C4-2B (cell line): ENCODE results near the gene HSD3B1.

Experiments
- H3K27ac ChIP-seq: fragments of 450-650 bp; 2 replicates; pipeline ENCODE4 v1.5.1; 2017
- ZFX ChIP-seq: fragments of 450-650 bp; IDR thresholded peaks from 2 replicates; pipeline ENCODE4 v1.6.1; 2017
- TF ChIP-seq, protein P1 (sequence below): fragments of 450-650 bp; conservative IDR thresholded peaks from 2 replicates; pipeline ENCODE4 v1.5.1; 2017; ENCODE audit warnings: mild to moderate bottlenecking

Gene HSD3B1

DNA sequence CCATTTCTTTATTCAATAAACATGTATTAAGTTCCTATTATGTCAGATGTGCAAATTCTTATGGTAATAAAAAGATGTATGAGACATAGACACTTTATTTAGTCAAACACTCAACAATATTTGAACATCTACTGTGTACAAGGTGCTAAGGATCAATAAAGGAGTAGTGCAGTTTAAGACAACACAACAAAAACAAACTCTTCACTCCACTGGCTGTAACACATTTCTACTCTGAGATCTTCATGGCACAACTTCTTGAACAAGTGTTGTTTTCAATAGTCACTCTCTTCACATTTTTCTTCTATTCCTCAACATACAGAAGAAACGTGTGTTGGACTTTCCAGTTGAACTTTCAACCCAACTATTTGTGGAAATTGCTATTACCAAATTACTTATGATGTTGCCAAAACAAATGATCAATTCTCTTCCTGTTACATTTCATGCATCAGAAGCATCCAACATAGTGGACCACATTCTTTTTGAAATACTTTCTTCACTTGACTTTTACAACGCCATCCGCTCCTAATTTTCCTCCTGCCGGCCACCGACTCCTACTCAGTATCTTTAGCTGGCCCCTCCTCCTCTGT lies 25.4 kb downstream of the HSD3B1 start:
- H3K27ac ChIP-seq, result no peak overlapping the region
- TF ChIP-seq, protein P1, sequence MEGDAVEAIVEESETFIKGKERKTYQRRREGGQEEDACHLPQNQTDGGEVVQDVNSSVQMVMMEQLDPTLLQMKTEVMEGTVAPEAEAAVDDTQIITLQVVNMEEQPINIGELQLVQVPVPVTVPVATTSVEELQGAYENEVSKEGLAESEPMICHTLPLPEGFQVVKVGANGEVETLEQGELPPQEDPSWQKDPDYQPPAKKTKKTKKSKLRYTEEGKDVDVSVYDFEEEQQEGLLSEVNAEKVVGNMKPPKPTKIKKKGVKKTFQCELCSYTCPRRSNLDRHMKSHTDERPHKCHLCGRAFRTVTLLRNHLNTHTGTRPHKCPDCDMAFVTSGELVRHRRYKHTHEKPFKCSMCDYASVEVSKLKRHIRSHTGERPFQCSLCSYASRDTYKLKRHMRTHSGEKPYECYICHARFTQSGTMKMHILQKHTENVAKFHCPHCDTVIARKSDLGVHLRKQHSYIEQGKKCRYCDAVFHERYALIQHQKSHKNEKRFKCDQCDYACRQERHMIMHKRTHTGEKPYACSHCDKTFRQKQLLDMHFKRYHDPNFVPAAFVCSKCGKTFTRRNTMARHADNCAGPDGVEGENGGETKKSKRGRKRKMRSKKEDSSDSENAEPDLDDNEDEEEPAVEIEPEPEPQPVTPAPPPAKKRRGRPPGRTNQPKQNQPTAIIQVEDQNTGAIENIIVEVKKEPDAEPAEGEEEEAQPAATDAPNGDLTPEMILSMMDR, result no peak
- TF ChIP-seq ZFX, result no peak

DNA sequence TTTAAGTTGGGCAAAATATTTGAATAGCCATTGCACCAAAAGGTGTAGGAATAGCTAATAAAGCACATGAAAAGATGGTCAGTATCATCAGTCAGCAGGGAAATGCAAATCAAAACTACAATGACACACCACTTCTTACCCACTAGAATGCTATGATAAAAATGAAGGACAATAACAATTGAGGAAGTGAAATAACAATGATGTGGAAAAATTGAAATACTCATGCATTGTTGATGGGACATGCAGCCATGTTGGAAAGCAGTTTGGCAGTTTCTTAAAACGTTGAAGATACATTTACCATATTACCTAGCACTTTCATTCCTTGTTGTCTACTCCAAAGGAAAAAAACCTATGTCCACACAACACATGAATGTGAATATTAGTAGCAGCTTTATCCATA lies 28.4 kb downstream of the HSD3B1 start:
- TF ChIP-seq ZFX, result no peak
- TF ChIP-seq, protein P1, result no peak

DNA sequence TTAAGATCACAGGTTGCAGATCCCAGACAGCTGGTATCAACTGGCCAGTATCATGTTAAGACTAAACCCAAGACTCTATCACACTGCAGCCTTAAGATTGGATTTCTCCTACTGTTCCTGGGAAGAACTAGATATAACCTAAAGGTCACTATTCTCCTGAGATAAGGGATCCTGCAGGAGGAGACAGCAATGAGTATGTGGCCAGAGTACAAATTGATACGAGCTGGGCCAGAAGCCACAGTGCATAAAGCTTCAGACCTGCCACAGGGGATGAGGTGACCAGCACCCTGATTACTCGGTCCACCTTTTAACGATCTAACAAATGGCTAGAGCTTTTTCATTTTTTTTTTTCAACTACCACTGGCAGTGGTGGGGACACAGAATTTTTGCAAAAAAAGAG lies 31.0 kb downstream of the HSD3B1 start:
- no peak overlapping the region for H3K27ac ChIP-seq
- TF ChIP-seq ZFX, result no peak
- TF ChIP-seq, protein P1, result no peak

More for the DNA sequence above, 28.4 kb downstream of the HSD3B1 start:
- no peak overlapping the region for H3K27ac ChIP-seq

DNA sequence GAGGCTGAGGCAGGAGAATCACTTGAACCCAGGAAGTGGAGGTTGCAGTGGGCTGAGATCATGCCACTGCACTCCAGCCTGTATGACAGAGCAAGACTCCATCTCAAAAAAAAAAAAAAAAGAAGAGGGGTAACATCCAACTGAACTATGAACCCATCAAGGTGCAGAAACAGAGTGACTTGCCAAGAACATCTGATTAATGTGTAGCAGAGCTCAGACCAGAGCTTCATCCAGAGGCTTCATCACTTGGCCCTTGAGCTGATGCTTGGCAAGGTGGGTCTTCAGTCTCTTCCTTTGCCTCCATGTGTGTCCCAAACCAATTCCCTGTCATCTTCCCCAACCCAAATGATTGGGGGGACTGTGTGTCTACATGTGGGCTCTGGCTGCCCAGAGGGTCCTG lies 32.6 kb downstream of the HSD3B1 start:
- no peak overlapping the region for H3K27ac ChIP-seq
- TF ChIP-seq, protein P1, result no peak
- TF ChIP-seq ZFX, result no peak

DNA sequence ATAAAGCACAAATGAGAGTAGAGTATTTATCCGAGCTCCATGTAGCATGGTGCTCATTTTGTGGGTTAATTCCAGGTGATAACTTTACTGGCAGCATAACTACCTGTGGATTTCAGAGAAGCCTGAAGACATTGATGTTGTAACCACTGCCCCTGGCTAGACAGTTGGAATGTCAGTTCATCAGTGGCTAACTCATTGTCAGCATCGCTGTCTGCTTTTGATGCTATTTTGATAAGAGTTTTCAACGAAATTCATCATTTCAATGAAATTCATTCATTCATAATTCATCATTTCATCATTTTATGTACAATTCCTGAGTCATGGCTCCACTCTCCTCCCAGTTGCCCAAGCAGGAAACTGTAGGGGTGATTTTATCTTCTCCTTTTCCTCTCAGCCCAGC lies 34.4 kb downstream of the HSD3B1 start:
- H3K27ac ChIP-seq, result peak overlapping the region; percentile 75; the same call in 1 of the 2 replicates
- TF ChIP-seq, protein P1, result no peak
- no peak for TF ChIP-seq ZFX

DNA sequence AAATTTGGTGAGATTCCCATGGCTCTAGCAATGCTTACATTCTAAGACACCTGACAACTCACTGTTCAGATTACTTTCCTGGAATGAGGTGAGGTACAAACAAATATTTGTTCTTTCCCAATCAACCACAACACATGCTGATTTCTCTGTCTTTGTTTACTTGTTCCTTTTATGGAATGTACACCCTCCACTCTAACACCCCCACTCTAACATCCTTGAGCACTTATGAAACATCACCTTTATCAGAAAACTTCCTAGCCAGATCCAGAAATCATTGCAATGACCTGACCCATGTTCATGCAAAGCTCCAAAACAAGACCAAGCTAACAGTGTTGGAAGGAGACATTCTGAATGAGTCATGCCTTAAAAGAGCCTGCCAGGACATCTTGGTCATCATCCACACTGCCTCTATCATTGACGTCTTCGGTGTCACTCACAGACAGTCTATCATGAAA lies 35.5 kb downstream of the HSD3B1 start:
- TF ChIP-seq, protein P1, result no peak
- no peak for TF ChIP-seq ZFX
- peak overlapping the region; percentile 75; the same call in 1 of the 2 replicates for H3K27ac ChIP-seq

DNA sequence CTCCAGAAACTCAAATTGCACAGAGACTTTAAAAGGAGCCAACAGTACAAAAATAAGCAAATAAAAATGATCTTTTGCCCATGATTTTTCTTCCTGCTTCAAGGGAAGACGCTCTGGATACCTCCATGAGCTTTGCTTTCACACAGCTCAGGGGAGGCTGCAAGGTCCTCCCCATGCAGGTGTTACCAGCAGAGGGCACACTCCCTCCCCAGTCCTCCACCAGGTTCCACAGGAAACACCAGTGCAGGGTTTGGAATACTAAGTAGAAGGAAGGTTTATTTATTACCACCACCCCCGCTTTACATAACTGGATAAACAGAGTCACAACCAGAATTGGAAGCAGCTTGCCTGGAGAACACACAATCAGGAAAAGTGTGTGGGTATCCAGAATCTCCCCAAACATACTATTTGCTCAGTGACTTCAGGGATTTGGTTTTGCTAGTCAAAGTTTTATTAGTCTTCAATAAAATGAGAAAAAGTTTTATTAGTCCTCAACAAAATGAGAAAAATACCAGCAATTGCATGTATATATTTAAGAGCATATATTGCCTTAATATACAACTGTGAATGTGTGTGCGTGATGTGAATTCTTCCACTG lies 37.3 kb downstream of the HSD3B1 start:
- TF ChIP-seq, protein P1, result peak; percentile 87
- no peak for TF ChIP-seq ZFX
- H3K27ac ChIP-seq, result no peak overlapping the region
